Esophagus muscularis mucosa (tissue), 4 donors: Measurements from ENCODE around the gene DHDDS.

Experiments
- CTCF ChIP-seq, 3 experiments: fragments of 200-600 bp in 2 of 3; fragments of 450-650 bp in 1 of 3; sonication (generic) in 2 of 3; IDR thresholded peaks; one replicate each; pipeline ENCODE4 v1.5.1; 2017 to 2019; ENCODE audit warnings: antibody characterized with exemption in 3 of 3, mild to moderate bottlenecking in 2 of 3, moderate library complexity in 1 of 3
- EP300 ChIP-seq: sonication (generic); formaldehyde crosslinking; IDR thresholded peaks from one replicate; pipeline ENCODE4 v1.6.1; 2017; ENCODE audit warnings: antibody characterized with exemption
- POLR2A ChIP-seq: fragments of 450-650 bp; IDR thresholded peaks from one replicate; pipeline ENCODE4 v1.6.1; 2017; ENCODE audit warnings: antibody characterized with exemption, moderate library complexity, mild to moderate bottlenecking, low read depth
- POLR2AphosphoS5 ChIP-seq, 2 donors: sonication (generic); formaldehyde crosslinking; IDR thresholded peaks; one replicate each; pipeline ENCODE4 v1.6.1; 2017; ENCODE audit warnings: antibody characterized with exemption in 2 of 2

GRCh38 chr1:26391450-26391849 lies 40.7 kb upstream of the DHDDS start:
- TF ChIP-seq CTCF (IDR thresholded peaks at IDR 0.05) (no peak), POLR2AphosphoS5 (IDR thresholded peaks at IDR 0.05) (no peak), POLR2A (no peak), EP300 (no peak)
